Chondrocyte (in vitro differentiated cells): Measurements from ENCODE around the gene COLEC12. TPM values are rescaled to one million over a fixed set of nuclear protein-coding genes. Genes with fewer than 3 reads are reported as not detected.

Source experiments
- DNase-seq: peaks from one replicate; pipeline ENCODE4 v3.0.0; 2021; ENCODE audit warnings: mixed read lengths, low spot score
- H3K27ac Mint-ChIP-seq: one replicate; pipeline ENCODE4 v1.8.0; 2021; ENCODE audit warnings: mild to moderate bottlenecking, moderate library complexity, mixed read lengths; ENCODE audit not compliant: unreplicated experiment
- H3K27me3 Mint-ChIP-seq: 2 replicates; pipeline ENCODE4 v1.8.0; 2021; ENCODE audit warnings: low read depth, mixed read lengths
- H3K36me3 Mint-ChIP-seq: 2 replicates; pipeline ENCODE4 v1.8.0; 2021; ENCODE audit warnings: low read depth, mixed read lengths
- H3K4me1 Mint-ChIP-seq: 2 replicates; pipeline ENCODE4 v1.8.0; 2021; ENCODE audit warnings: low read depth, mild to moderate bottlenecking, mixed read lengths
- H3K4me3 Mint-ChIP-seq: one replicate; pipeline ENCODE4 v1.8.0; 2021; ENCODE audit warnings: mild to moderate bottlenecking, moderate library complexity, mixed read lengths; ENCODE audit not compliant: unreplicated experiment
- H3K9me3 Mint-ChIP-seq: 2 replicates; pipeline ENCODE4 v1.8.0; 2021; ENCODE audit warnings: low read depth, mixed read lengths
- CTCF ChIP-seq: fragments of 200-600 bp; sonication (generic); IDR thresholded peaks from 2 replicates; pipeline ENCODE4 v1.5.0; 2021; ENCODE audit warnings: antibody characterized with exemption, mild to moderate bottlenecking, moderate library complexity
- total RNA-seq: library from RNA; stranded (reverse); gene quantifications from 3 replicates; pipeline ENCODE4 v1.2.1, GENCODE V29; 2021

COLEC12 gene
- total RNA-seq, 1 donor from 2014 or later = 2.1 TPM

- Mint-ChIP-seq H3K27ac (no peak overlapping the region), H3K4me1 (peaks cover 14% of the 10 kb centered on the region), H3K36me3 (no peaks in the 10 kb centered on the region), H3K9me3 (no peaks in the 10 kb centered on the region), H3K4me3 (no peak overlapping the region), H3K27me3 (no peaks in the 10 kb centered on the region)
- TF ChIP-seq CTCF = no peak
- DNase-seq = no peak
These were observed 107.5 kb downstream of the COLEC12 start for GRCh38 chr18:392928-393573.

DNA sequence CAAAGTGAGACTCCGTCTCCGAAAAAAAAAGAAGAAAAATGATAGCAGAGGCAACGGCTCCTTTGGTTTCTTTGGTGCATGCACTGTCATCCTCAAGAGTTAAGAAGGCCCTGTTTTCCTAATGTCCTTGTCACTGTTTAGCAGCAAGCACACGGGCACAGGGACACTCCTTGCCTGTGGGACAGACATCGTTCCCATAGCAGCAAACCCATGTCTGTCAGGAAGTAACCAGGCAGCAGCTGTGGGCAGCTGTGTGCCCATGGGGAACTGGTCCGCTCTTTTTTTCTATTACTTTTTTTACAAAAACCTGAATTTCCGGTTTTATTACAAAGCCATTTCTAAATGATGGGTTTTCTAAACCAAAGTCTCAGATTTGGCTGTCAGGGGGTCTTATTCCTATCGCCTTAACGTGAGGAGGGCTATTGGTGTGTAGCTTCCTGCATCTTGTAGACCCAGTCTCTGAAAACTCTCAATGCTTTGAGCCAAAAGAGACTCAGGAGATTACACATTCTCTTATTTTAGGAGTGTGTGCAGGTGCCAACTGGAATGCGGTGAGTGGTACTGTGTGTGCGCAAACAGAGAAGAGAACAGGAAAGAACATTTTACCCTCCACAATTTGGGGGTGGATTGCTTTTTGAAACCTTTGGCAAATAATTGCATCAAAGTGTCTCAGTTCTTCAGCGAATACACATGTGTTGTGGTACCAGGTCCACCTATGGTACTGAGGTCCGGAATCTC is 109.6 kb downstream of the COLEC12 start:
- H3K4me3 Mint-ChIP-seq = no peak overlapping the region
- no peaks in the 10 kb centered on the region for H3K27me3 Mint-ChIP-seq
- no peaks in the 10 kb centered on the region for H3K9me3 Mint-ChIP-seq
- H3K36me3 Mint-ChIP-seq = no peaks in the 10 kb centered on the region
- no peak for DNase-seq
- no peak overlapping the region for H3K27ac Mint-ChIP-seq
- TF ChIP-seq CTCF = no peak
- peaks cover 14% of the 10 kb centered on the region for H3K4me1 Mint-ChIP-seq

GRCh38 chr18:389658-390357 is 110.7 kb downstream of the COLEC12 start:
- DNase-seq = no peak
- Mint-ChIP-seq H3K27me3 (no peaks in the 10 kb centered on the region), H3K36me3 (no peaks in the 10 kb centered on the region), H3K27ac (no peak overlapping the region), H3K4me1 (peaks cover 3% of the 10 kb centered on the region), H3K9me3 (no peaks in the 10 kb centered on the region), H3K4me3 (no peak overlapping the region)
- TF ChIP-seq CTCF = peak; percentile 43

DNA sequence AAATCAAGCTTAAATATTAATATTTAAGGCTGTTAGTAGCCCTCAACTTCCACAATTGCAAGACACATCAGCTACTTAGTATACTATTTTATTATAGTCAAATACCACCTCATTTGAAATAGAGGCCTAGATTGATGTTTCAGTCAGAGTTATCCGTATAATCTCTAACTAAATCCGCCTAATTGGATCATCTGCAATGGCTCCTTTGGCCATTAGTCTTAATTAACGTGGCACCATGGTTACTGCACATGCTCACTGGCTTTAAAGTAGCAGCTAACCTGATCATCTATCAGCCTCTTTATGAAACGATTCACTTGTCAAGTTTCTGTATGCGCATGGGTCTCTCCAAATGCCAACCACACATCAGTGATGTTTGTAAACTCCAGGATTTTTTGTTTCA is 112.3 kb downstream of the COLEC12 start:
- Mint-ChIP-seq H3K9me3 (no peaks in the 10 kb centered on the region), H3K4me1 (no peaks in the 10 kb centered on the region), H3K27ac (no peak overlapping the region), H3K4me3 (no peak overlapping the region), H3K27me3 (no peaks in the 10 kb centered on the region), H3K36me3 (no peaks in the 10 kb centered on the region)
- DNase-seq = no peak
- no peak for TF ChIP-seq CTCF

DNA sequence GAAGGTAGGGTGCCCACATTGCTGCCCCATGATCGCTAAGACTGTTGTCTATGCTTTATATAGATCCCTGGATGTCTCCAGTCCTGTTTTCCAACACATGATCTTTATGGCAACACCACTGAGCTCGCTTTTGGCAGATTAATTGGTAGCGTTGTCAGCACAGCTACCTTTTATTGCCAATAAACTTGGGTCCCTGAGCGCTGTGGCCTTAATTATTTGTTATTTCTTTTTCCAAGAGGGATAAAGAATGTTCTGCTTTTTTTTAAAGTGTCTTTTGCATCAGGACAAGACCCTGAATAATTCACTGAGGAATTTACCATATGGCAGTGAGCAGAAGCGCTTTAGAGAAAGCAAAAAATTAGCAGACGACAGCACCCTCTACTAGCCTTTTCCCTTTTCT is 113.5 kb downstream of the COLEC12 start:
- Mint-ChIP-seq H3K9me3 (no peaks in the 10 kb centered on the region), H3K27ac (no peak overlapping the region), H3K4me3 (no peak overlapping the region), H3K36me3 (no peaks in the 10 kb centered on the region), H3K27me3 (no peaks in the 10 kb centered on the region), H3K4me1 (no peaks in the 10 kb centered on the region)
- TF ChIP-seq CTCF = no peak
- DNase-seq = no peak
